HG03066 (cell line): ENCODE results near the gene ENKD1.

Source experiments
- ATAC-seq: cut with Tn5 transposase; IDR thresholded peaks from one replicate; pipeline ENCODE4 v1.9.1; 2021; ENCODE audit warnings: low read depth; ENCODE audit not compliant: unreplicated experiment

The ENKD1 gene

DNA sequence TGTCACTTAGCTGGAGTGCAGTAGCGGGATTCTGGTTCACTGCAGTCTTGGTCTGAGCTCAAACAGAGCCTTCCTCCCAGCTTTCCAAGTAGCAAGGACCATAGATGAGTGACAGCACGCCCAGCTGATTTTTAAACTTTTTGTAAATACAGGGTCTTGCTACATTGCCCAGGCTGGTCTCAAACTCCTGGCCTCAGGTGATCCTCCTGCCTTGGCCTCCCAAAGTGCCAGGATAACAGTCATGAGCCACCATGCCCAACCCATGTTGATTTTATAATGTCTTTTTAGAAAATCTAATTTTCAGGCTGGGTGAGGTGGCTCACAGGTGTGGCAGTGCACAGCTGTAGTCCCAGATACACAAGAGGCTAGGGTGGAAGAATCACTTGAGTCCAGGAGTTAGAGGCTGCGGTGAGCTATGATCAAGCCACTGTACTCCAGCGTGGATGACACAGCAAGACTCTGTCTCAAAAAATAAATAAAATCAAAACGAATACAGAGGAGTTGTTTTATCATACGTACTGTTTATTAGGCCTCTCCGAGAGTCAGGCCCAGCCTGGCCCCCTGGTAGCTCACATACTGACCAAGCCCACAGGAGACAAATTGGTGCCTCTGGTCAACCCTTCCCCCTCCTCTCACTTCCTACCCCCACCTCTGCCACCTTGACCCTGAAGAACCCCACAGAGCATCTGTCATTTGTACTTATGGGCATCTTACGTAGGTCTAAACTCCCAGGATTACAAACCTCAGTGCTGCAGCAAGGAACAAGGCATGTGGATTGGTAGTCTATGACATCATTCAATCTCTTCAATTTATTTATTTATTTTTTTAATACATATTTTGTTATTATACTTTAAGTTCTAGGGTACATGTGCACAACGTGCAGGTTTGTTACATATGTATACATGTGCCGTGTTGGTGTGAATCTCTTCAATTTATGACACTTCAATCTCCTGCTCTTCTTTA lies 13.7 kb upstream of the ENKD1 start:
- ATAC-seq, result no peak

DNA sequence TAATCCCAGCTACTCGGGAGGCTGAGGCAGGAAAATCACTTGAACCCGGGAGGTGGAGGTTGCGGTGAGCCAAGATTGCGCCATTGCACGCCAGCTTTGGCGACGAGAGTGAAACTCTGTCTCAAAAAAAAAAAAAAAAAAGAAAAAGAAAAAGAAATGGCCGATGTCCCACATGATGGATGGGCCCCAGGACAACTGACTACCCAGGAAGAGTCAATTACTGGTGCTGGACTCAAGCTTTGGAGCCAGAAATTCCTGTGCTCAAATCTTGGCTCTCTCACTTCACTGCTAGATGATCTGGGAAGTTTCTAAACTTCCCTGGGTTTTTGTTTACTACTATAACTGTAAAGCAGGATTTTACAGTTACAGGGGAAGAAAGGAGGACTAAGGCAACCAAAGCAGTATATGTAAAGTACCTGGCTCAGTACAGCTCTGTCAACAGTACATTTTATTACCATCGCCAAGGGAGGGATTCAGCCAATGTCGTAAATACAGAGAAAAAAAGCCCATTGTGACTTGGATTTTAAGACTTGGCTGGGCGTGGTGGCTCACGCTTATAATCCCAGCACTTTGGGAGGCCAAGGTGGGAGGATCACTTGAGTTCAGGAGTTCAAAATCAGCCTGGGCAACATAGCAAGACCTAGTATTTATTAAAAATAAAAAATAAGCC lies 11.9 kb upstream of the ENKD1 start:
- ATAC-seq, result no peak

DNA sequence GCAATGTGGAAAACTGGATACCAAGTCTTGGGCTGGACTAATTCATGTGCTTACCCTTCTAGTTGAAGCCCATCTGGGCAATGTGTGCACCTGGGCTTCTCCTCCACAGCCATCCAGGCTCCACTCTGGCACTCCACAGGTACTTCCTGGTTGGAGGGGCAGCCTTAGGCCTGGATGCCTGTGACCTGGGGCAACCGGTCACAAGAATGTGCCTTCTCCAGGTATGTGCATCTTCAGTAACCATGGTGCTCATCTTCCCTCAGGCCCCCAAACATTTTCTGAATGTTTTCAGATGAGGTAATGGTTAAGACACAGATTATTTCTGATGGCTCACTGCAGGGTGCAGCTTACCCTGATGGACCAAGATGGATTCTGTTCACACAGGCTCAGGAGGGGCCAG lies 11.2 kb upstream of the ENKD1 start:
- ATAC-seq, result no peak

DNA sequence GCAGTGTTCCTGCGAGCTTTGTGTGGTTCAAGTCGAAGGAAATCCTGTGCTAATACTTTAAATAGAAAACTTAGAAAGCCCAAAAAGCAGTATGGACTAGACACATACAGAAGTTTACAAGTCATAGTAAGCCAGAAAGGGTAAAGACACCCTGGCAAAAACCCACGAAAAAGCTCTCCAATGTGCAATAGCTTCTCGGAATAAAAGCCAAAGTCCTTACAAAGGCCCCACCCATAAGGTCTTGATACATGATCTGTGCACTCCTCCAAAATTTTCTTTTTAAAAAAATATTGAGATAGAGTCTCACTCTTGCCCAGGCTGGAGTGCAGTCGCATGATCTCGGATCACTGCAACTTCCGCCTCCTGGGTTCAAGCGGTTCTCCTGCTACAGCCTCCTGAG lies 10.4 kb upstream of the ENKD1 start:
- ATAC-seq, result no peak

DNA sequence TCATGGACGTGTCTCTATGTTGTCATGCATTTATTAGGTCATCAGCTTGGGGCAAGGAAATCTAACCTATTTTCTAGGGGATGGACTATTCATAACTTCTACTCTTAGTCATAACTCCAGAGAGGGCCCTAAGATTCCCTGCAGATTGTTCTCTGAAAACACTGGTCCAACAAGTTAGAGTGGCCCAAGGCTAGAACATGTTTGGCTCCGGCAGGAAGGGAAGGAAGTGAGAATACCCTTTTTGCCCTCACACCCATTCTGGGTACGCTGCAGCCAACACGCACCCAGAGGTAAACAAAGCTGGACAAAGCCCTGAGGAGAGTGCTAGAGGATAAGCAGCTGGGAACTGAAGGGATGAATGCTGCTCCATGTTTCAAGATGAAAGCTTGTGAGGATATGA lies 10.0 kb upstream of the ENKD1 start:
- no peak for ATAC-seq

DNA sequence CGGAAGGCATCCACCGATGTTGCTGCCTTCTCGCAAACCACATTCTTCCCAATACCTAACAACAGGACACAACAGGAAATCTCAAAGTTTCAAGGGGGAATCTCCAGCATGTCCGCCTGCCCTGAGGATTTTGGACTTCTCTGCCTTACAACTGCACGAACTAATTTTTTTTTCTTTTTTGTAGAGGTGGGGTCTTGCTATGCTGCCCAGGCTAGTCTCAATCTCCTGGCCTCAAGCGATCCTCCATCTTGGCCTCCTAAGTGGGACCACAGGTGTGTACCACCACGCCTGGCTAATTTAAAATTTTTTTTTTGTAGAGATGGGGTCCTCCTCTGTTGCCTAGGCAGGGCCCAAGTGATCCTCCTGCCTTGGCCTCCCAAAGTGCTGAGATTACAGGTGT lies 9.4 kb upstream of the ENKD1 start:
- ATAC-seq, result no peak

DNA sequence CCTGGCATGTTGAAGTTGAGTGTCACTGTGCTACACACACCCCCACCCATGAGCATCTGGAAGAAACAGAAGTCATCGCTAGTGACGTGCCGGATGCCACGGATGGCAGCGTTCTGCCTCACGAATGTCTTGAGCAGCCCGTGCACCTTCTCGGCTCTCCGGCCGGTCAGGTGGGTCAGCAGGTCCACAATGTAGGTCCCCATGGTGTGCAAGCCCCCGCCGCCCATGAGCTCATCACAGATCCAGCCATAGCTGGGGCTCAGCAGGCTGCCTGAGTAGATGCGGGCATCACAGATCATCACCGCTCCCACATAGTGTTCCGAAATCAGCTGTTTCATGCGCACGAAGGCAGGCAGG lies 9.0 kb upstream of the ENKD1 start:
- no peak for ATAC-seq

DNA sequence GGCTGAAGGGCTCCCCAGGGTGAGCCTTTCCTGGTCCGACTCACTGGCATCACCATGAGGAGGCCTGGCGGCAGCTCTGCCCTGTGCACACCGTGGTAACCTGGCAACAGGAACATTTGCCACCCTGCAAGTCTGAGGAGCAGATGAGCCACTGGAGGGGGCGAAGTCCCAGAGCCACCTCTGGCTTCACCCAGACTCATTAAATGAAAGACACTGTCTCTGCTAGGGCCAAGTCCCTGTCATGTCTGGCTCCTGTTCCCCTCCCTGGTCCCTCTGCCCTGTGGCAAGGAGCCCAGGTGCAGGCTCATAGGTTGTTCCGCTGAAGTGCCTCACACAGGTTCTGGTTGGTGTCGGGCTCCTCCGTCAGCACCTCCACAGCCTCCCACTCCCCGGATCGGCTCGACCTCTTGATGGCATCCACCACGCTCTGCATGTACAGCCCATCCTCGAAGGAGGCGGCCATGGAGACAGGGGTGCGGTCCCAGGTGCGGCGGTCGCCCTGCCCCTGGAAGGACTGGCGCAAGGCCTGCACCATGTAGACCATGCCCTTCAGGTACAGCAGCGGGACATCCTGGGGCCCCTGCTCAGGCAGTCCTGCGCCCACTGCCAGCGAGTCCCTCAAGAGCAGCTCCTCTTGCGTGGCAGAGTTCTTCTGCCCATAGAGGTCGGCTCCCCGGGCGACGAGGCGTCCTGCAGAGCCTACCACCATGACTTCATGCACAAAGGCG lies 8.5 kb upstream of the ENKD1 start:
- no peak for ATAC-seq

DNA sequence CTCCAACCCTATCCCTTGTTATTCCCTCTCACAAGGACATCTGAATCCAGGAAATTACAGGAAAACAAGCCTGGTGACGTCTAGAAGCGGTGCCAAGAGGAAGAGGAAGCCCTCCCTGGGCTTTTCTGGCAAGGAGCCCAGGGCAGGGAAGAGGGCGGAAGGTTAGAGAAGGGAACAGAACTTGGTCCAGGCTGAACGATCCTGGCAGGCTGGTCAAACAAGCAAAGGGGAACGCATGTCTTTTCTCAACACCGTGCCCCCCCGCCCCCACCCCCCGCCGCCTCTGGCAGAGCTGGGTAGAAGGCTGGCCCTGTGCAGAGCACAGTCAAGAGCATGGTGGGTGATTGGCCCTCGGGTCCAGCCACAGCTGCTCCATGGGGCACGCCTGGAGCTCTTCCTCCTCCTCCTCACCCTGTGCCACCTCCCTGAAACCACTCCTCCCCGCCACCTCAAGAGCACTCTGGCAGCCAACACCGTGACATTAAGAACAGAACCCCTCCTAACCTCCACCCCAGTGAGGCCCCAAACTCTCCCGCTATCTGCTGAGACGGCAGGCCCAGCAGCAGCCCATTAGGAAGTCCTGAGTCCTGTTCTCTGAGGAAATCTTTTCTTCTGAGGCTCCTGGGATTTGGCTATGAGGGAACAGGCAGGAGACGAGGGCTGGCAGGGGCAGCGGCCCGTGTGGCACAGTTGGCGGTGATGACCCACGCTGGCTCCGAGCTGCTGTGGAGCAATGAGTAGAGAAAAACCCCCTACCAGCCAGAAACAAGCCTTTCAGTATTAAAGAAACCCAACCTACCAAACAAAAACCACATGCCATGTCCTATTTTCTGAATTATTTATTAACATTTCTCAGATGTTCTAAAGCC lies 7.4 kb upstream of the ENKD1 start:
- ATAC-seq, result no peak

DNA sequence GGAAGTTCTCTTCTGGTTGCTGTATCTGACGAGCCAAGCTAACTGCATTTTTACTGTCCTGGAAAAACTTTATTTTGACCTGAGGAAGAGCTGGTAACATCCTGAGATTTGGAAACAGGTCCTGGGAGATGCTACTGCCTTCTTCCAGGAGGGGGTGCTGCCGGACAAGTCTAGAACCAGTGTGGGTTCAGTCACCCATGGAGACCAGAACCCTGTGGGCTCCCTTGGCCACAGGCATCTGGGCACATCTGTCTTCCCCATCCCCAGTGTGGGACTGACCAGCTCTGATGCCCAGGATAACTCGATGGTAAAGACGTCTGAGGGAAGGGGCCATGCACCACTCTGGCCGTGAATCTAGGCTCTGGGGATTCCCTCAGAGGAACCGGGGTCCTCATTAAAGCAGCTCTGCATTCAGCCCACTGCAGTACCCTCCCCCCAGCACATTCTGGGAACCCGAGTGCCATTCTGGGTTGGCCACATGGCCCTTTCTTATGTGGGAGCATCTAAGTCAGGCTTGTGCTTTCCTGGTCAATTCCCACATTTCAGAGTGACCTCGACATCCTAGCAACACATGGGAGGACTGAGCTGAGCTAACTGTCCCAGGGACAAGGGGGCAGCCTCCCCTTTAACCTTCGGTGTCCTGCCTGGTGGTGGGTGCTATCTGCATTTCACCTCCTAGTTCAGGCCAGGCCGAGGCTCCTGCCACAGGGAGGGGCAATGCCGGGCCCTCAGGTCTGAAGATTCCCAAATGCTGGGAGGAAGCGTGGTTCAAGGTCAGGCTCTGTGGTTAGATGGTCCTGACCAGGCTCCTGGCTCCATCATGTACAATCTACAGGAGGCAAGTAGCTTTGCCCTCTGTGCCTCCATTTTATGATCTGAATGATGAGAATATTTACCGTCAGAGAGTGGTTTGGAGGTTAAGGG lies 6.5 kb upstream of the ENKD1 start:
- no peak for ATAC-seq

DNA sequence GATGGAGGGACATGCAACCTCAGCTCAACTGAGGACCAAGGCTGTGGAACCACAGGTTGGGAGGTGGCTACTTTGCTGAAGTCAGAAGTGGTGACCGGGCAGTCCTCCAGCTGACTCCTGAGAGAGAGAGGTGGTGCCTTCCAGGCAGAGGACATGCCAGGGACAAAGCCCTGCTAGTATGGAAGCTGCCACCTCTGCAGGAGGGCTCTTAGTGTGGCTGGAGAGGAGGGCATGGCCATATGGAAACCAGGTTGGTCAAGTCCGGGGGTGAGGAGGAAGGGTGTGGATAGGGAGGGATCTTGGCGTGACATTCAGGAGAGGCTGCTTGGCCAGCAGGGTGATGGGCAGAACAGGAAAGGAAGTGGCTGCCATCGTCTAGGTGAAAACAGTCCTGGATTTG lies 5.8 kb upstream of the ENKD1 start:
- ATAC-seq, result no peak

DNA sequence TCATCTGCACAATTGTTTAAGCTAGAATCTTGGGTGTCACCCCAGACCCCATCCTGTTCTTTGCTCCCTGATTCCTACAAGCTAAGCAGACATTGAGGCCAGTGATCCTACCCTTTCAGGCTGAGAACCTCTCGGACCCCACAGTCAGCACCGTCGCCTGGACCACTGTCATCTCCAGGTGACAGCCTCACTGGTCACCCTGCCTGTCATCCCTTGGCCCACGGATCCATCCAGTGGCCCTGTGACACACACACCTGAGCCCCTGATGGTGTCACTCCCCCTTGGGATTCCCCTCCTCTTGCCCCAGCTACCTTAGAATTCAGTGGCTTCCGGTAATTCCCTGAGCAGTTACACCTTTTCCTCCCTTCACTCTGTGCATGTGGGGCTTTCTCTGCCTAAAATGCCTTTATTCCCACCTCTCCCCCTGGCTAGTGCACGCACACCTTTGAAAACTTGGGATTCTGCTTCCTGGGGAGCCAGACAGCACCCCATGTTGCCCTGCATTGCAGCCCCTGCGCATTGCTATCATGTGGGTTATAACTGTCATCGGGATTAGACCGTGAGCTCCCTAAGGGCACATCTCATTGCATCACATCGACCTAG lies 3.0 kb upstream of the ENKD1 start:
- ATAC-seq, result no peak

DNA sequence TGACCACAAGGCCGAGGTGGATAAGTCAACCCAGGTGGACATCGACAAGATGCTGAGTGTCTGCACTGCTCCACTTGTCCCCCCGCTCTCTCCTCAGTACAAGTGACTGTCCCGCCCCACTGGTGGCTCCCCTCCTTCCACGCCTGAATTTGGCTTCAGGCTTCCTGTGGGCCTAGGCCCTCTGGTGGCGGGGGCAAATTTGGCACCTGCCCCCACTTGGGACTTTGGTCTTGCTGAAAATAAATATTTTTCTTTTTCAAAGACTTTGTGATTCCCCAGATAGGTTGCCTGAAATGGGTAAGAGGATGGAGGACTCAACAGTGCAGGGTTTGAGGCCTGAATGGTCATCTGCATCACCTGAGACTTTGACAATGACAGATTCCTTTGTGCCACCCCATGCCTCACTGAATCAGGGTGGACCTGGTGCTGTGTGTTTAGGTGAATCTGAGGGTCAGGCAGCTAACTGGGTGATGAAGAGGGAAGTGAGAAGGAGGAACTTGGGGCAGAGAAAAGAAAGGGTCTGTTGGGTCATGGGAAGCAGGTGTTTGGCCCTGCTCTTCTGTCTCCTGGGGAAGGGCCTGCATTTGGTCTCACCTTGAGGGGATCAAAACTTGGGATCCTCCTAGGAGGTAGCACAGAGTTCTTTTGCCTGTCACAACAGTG lies 2.1 kb upstream of the ENKD1 start:
- no peak for ATAC-seq

DNA sequence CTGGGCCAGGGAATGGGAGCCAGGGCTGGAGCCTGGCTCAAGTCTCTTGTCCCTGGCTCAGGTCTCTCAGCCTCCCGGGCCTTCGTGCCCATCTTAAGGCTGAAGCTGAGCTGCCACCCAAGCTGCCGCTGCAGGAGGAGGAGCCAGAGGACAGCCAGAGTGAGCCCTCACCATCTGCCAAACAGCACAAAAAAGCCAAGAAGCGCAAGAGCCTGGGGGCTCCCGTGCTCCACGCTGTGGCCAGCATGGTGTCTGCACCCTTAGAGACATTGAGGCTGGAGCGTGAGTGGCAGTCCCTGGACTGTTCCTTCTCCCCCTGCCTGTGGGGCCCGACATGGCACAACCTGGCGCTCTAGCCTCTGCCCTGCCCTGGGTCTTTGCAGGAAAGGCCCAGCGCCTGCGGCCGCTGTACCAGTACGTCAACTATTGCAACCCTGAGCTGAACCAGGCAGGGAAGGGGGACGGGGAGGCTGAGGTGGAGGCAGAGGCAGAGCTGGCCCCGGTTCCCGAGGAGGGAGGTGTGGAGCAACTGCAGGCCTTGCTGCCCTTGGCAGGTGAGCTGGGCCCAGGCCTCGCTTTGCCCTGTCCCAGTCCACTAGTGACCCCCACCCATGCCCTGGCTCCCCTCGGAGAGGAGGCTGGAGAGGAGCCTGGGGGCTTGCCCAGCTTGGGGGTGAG lies 1.4 kb upstream of the ENKD1 start:
- ATAC-seq, result peak; percentile 77

DNA sequence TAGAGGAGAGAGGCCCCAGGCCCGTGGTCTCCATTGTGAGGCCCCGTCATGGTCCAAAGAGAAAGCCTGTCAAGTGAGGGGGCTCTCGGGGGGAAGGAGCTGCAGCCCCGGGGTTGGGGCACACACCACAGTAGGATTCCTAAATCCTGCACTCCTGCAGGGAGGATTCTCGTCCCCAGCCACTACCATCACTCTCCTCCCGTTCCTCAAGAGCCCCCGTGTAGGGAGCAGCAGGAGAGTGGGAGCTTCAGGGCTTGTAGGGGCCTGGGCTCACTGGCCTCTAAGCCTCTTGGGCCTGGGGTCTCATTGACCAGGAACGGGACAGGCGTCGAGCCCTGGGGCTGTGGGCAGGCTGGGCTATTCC lies 885 bp upstream of the ENKD1 start:
- no peak for ATAC-seq

DNA sequence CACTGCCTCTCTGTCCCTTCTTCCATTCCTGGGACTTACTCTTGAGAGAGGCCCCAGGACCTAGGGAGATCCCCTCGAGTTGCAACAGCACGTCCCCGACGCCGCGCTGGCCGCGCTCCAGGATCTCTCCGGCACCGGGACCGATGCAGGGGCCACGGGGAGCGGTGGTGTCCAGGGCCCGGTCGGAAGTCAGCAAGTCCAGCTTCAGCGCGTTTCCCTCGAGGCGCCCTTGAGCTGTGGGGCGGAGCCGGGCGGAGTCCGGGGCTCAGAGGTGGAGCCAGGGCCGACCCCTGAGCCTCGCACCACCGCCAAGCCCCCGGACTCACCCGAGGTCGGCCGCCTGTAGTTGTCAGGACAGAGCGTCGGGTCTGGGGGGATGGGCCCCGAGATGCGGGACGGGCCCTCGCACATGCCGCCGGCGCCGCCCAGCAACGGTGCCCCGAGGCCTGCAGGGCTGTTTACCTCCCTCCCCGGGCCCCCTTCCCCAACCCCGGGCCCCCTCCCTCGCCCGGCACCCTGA lies 458 bp downstream of the ENKD1 start:
- ATAC-seq, result no peak

DNA sequence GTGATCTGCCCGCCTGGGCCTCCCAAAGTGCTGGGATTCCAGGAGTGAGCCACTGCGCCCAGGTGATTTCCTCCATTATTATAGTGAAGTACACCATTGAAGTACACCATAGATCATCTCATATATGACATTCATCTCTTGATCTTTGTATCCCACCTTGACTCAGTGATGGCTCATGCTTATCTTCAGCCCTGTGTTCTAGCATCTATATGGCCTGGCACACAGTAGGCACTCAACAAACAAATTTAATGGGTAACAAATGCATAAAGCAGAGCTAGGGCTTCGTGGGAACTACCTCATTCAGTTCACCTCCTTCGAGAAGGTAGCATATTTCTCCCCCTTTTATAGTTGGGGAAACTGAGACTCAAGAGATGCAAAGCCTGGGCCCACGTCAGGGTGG lies 952 bp downstream of the ENKD1 start:
- no peak for ATAC-seq

DNA sequence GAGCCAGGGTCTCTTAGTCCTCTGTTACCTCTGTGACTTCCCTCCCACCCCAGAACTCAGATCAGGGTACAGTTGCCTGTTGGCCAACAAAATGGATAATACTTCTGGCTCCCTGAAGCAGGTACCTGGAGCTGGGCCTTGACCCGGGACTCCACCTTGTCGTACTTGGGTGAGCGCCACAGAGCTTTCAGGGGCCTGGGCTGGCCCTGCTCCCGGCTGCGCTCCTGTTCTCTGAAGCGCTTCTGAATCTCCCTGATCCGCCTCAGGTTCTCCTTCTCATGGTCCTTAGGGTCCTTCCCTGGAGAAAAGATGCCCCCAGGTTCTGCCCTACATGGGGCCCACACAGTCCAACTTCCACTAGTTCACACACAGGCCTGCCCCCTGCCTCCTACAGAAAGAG lies 1.7 kb downstream of the ENKD1 start:
- ATAC-seq, result no peak
